GM12878 (cell line): Measurements from ENCODE around the gene ANKRD40CL.

Experiments used
- ATF3 ChIP-seq: IDR thresholded peaks from 2 replicates; pipeline ENCODE4 v1.6.1; 2011; ENCODE audit warnings: low read depth, mild to moderate bottlenecking, low read length, moderate library complexity, borderline replicate concordance; ENCODE audit errors: extremely low read depth
- CTCF ChIP-seq, 3 experiments: IDR thresholded peaks in 2 of 3; conservative IDR thresholded peaks in 1 of 3; 2 replicates each; pipeline ENCODE4 v1.5.1; 2011; ENCODE audit warnings: low read depth in 3 of 3, low read length in 3 of 3, mild to moderate bottlenecking in 3 of 3, control low read depth in 2 of 3, moderate library complexity in 2 of 3, inconsistent platforms in 1 of 3, mixed read lengths in 1 of 3; ENCODE audit not compliant: control insufficient read depth in 2 of 3, insufficient read depth in 1 of 3; ENCODE audit errors: extremely low read depth in 1 of 3
- MXI1 ChIP-seq: fragments of 150-350 bp; IDR thresholded peaks from 2 replicates; pipeline ENCODE4 v1.6.1; 2011; ENCODE audit warnings: low read depth, mild to moderate bottlenecking, inconsistent platforms, low read length, improper control_type of control experiment
- NR2C2 ChIP-seq: IDR thresholded peaks from 2 replicates; pipeline ENCODE4 v1.6.1; 2011; ENCODE audit warnings: borderline replicate concordance, low read depth; ENCODE audit not compliant: control insufficient read depth, insufficient read length
- PBX3 ChIP-seq: IDR thresholded peaks from 2 replicates; pipeline ENCODE4 v1.6.1; 2011; ENCODE audit warnings: mild to moderate bottlenecking, low read depth, low read length, moderate library complexity; ENCODE audit not compliant: insufficient replicate concordance
- SIX5 ChIP-seq: IDR thresholded peaks from 2 replicates; pipeline ENCODE4 v1.6.1; 2011; ENCODE audit warnings: mild to moderate bottlenecking, low read depth, low read length, moderate library complexity; ENCODE audit not compliant: severe bottlenecking
- SMC3 ChIP-seq: IDR thresholded peaks from 2 replicates; pipeline ENCODE4 v1.6.1; 2011; ENCODE audit warnings: low read length, improper control_type of control experiment, borderline replicate concordance
- YBX1 ChIP-seq: fragments of 450-650 bp; IDR thresholded peaks from 2 replicates; pipeline ENCODE4 v1.6.1; 2016; ENCODE audit warnings: antibody characterized with exemption
- ZNF687 ChIP-seq: fragments of 450-650 bp; IDR thresholded peaks from 2 replicates; pipeline ENCODE4 v1.6.1; 2017; ENCODE audit warnings: mild to moderate bottlenecking, moderate library complexity
- ZSCAN29 ChIP-seq: fragments of 450-650 bp; IDR thresholded peaks from 2 replicates; pipeline ENCODE4 v1.6.1; 2017; ENCODE audit warnings: mild to moderate bottlenecking, moderate library complexity

DNA sequence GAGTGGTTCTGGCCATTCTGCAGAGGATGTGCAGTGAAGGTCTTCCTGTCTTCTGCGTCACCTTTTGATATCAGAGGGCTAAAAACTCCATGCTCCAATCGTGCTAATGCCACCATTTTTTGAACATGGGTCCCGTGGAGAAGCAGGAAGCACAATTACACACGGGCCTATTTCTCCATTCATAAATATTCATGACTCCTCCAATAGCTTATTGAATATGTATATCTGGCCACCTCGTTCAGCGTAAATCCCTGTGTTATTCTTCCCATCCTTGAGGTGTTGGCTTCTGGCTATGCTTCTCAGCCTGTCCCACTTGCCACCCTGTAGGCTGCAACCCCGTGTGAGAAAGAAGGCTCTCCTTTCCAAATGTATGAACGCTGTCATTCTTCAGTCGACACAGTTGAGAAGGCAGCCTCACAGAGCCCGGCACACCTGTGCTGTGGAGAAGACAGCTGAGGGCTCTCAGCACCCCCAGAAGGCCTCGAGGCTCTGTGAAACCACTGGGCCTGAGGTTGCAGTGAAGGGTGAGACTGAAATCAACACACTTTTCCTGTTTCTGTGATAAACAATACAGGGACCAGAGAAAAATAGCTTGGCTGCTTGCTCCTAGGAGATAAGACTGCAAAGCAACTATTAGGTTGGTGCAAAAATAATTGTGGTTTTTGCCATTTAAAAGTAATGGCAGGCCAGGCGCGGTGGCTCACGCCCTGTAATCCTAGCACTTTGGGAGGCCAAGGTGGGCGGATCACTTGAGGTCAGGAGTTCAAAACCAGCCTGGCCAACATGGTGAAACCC, 4.9 kb upstream of the ANKRD40CL start:
- TF ChIP-seq MXI1 (no peak), NR2C2 (no peak), CTCF (IDR thresholded peaks at IDR 0.05 in 2 of 3, conservative IDR thresholded peaks at IDR 0.05 in 1 of 3; ENCODE audit: control insufficient read depth in 2 of 3, extremely low read depth in 1 of 3, insufficient read depth in 1 of 3, low read depth in 3 of 3, low read length in 3 of 3) (no peak), PBX3 (no peak), YBX1 (no peak), ZSCAN29 (no peak), SMC3 (no peak), ZNF687 (no peak), SIX5 (no peak), ATF3 (no peak)
